OCI-LY7 (cell line): Measurements from ENCODE around the gene GPR137B. TPM values are rescaled to one million over a fixed set of nuclear protein-coding genes. Genes with fewer than 3 reads are reported as not detected.

Experiments used
- BruUV-seq: library from RNA; stranded (reverse); fragments of 400-500 nt; replicated peaks from 2 replicates; lab custom pipeline; 2021; lab: Mats Ljungman, UMichigan
- CTCF ChIA-PET: fragments of 300-600 bp; sonication (Branson Sonifier 250); formaldehyde crosslinking; loops from one replicate; lab custom pipeline; 2022; ENCODE audit warnings: antibody characterized with exemption; ENCODE audit not compliant: unreplicated experiment; lab: Charles Lee
- POLR2A ChIA-PET: fragments of 300-600 bp; sonication (Branson Sonifier 250); formaldehyde crosslinking; loops from one replicate; lab custom pipeline; 2022; ENCODE audit warnings: antibody characterized with exemption; lab: Charles Lee
- DNase-seq: peaks from one replicate; pipeline ENCODE4 v3.0.0-alpha.2; 2015; ENCODE audit warnings: low spot score
- H2AFZ ChIP-seq: fragments of 200-600 bp; sonication (generic), shearing (Covaris generic); 2 replicates; pipeline ENCODE4 v1.6.1; 2014; ENCODE audit warnings: mild to moderate bottlenecking, antibody characterized with exemption, low read length, moderate library complexity
- H3K27ac ChIP-seq: fragments of 200-600 bp; sonication (generic); 2 replicates; pipeline ENCODE4 v1.5.1; 2014; ENCODE audit warnings: mixed run types, low read depth, mild to moderate bottlenecking, moderate library complexity, low read length, inconsistent platforms; ENCODE audit not compliant: poor library complexity, severe bottlenecking
- H3K36me3 ChIP-seq: fragments of 200-600 bp; sonication (generic); 2 replicates; pipeline ENCODE4 v1.6.1; 2014; ENCODE audit warnings: mild to moderate bottlenecking, antibody characterized with exemption, low read length, moderate library complexity, mixed read lengths; ENCODE audit not compliant: insufficient read depth
- H3K4me1 ChIP-seq: fragments of 200-600 bp; sonication (generic); 2 replicates; pipeline ENCODE4 v1.5.1; 2014; ENCODE audit warnings: mild to moderate bottlenecking, low read length; ENCODE audit not compliant: insufficient read depth, poor library complexity, severe bottlenecking
- H3K4me2 ChIP-seq: fragments of 200-600 bp; sonication (generic); 2 replicates; pipeline ENCODE4 v1.6.1; 2014; ENCODE audit warnings: mild to moderate bottlenecking, low read length
- H3K4me3 ChIP-seq: fragments of 200-600 bp; sonication (generic); 2 replicates; pipeline ENCODE4 v1.5.1; 2014; ENCODE audit warnings: mild to moderate bottlenecking, low read depth, low read length; ENCODE audit not compliant: poor library complexity, severe bottlenecking
- H3K79me2 ChIP-seq: fragments of 200-600 bp; sonication (generic); 2 replicates; pipeline ENCODE4 v1.6.1; 2016; ENCODE audit warnings: low read depth, mild to moderate bottlenecking, low read length, moderate library complexity, mixed read lengths; ENCODE audit not compliant: insufficient read depth
- H3K9me2 ChIP-seq: fragments of 200-600 bp; sonication (generic); 2 replicates; pipeline ENCODE4 v1.6.1; 2016; ENCODE audit warnings: mild to moderate bottlenecking, low read length, mixed read lengths; ENCODE audit not compliant: insufficient read depth
- H3K9me3 ChIP-seq: fragments of 200-600 bp; sonication (generic); 2 replicates; pipeline ENCODE4 v1.6.1; 2014; ENCODE audit warnings: mild to moderate bottlenecking, mixed run types, low read length, mixed read lengths
- H4K20me1 ChIP-seq: fragments of 200-600 bp; sonication (generic); 2 replicates; pipeline ENCODE4 v1.6.1; 2014; ENCODE audit warnings: mild to moderate bottlenecking, antibody characterized with exemption, low read length, moderate library complexity, mixed read lengths; ENCODE audit not compliant: insufficient read depth
- EZH2phosphoT487 ChIP-seq: fragments of 200-600 bp; sonication (generic); IDR thresholded peaks from 2 replicates; pipeline ENCODE4 v1.6.1; 2018; ENCODE audit warnings: low read depth, borderline replicate concordance, mild to moderate bottlenecking, mixed run types, antibody characterized with exemption, low read length, moderate library complexity, mixed read lengths
- intact Hi-C: fragments of 100-400 bp; cut with micrococcal nuclease; formaldehyde crosslinking; loops from one replicate; pipeline ENCODE4 v1.10.0; 2022; ENCODE audit not compliant: unreplicated experiment
- total RNA-seq, 2 experiments: library from RNA; depleted of rRNA in 1 of 2; stranded (reverse); fragments of >200 nt in 1 of 2; shearing (Covaris generic) in 1 of 2; gene quantifications; 2 replicates each; pipeline ENCODE4 v1.2.3, GENCODE V29; 2014 to 2022
- TF ChIP-seq, protein P1 (sequence below): fragments of 200-600 bp; sonication (generic); conservative IDR thresholded peaks from 2 replicates; pipeline ENCODE4 v1.5.1; 2014; ENCODE audit warnings: mild to moderate bottlenecking, antibody characterized with exemption, low read length, moderate library complexity, mixed read lengths

Gene GPR137B
- total RNA-seq, 2 experiments from 2014 or later: 2.8 to 3.1 TPM

DNA sequence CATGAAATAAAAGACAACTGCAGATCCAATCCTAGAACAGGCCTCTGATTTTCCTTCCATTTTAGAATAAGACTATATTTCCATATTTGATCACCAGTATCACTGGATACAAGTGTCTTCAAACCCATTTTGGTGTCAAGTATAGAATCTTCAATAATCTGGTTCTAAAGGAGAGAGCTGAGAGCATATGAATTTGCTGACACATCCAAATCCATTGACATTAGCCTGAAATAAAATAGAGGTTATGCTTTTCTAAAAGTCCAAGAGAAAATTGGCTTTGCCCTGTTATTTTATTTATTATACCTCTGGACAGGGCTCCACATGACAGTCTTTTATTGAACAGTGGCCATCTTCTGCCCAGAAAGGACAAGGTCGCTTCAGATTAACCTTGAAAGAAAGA lies 110.8 kb downstream of the GPR137B start:
- ChIA-PET CTCF (no interaction called here), POLR2A (interaction anchor here (0.9 to 1.0 kb wide), 2 partner anchors 28 to 31 kb away, joined by 3 read pairs; no protein-coding TSS in a partner anchor)
- Histone ChIP-seq H3K4me2 (no peak overlapping the region), H3K79me2 (no peaks in the 10 kb centered on the region), H3K27ac (no peak overlapping the region), H2AFZ (no peak overlapping the region), H3K9me2 (no peaks in the 10 kb centered on the region), H4K20me1 (no peaks in the 10 kb centered on the region), H3K4me3 (no peak overlapping the region), H3K4me1 (peaks cover 9% of the 10 kb centered on the region), H3K36me3 (peaks cover 5% of the 10 kb centered on the region; the same call in 1 of the 2 replicates), H3K9me3 (peaks cover 4% of the 10 kb centered on the region; the same call in 1 of the 2 replicates)
- no TSS peak for BruUV-seq
- no peak for TF ChIP-seq EZH2phosphoT487
- TF ChIP-seq, protein P1, sequence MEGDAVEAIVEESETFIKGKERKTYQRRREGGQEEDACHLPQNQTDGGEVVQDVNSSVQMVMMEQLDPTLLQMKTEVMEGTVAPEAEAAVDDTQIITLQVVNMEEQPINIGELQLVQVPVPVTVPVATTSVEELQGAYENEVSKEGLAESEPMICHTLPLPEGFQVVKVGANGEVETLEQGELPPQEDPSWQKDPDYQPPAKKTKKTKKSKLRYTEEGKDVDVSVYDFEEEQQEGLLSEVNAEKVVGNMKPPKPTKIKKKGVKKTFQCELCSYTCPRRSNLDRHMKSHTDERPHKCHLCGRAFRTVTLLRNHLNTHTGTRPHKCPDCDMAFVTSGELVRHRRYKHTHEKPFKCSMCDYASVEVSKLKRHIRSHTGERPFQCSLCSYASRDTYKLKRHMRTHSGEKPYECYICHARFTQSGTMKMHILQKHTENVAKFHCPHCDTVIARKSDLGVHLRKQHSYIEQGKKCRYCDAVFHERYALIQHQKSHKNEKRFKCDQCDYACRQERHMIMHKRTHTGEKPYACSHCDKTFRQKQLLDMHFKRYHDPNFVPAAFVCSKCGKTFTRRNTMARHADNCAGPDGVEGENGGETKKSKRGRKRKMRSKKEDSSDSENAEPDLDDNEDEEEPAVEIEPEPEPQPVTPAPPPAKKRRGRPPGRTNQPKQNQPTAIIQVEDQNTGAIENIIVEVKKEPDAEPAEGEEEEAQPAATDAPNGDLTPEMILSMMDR: no peak
- DNase-seq: no peak
- intact Hi-C loops: no loop called here

DNA sequence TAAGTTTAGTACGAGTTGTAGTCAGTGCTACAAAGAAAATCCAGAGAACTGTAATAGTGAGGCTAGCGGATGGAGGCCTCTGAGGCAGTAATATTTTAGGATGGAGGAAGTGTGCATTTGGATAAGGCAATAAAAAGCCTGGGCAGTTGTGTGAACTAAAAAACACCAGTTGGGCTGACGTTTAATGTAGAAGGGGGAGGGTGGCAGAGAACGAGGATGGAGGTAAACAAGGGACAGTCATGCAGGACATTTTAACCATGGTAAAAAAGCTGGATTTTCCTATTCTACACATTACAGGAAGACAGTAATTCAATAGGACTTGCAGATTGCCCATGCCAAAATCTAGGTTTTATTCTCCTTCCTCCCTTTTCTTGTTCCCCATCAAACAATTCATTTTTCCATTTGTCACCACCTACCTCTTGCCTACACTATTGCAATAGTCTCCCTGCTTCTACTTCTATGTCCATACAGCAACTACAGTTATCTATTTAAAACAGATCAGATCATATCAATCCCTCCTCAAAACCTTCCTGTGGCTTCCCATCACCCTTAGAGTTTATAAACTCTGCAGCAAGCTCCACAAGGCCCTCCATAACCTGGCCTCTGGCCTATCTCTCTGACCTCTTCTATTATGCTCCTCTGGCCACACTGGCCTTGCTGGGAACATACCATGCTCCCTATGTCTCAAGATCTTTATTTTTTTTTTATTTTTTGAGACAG lies 111.7 kb downstream of the GPR137B start:
- Histone ChIP-seq H3K9me3 (peaks cover 10% of the 10 kb centered on the region; the same call in 1 of the 2 replicates), H4K20me1 (no peaks in the 10 kb centered on the region), H3K4me3 (no peak overlapping the region), H3K9me2 (no peaks in the 10 kb centered on the region), H2AFZ (no peak overlapping the region), H3K4me1 (peaks cover 9% of the 10 kb centered on the region), H3K79me2 (no peaks in the 10 kb centered on the region), H3K4me2 (no peak overlapping the region), H3K36me3 (peaks cover 5% of the 10 kb centered on the region; the same call in 1 of the 2 replicates), H3K27ac (no peak overlapping the region)
- no peak for DNase-seq
- POLR2A ChIA-PET: no interaction called here
- intact Hi-C loops: no loop called here
- CTCF ChIA-PET: no interaction called here
- BruUV-seq: no TSS peak
- TF ChIP-seq, protein P1: no peak
- TF ChIP-seq EZH2phosphoT487: no peak

DNA sequence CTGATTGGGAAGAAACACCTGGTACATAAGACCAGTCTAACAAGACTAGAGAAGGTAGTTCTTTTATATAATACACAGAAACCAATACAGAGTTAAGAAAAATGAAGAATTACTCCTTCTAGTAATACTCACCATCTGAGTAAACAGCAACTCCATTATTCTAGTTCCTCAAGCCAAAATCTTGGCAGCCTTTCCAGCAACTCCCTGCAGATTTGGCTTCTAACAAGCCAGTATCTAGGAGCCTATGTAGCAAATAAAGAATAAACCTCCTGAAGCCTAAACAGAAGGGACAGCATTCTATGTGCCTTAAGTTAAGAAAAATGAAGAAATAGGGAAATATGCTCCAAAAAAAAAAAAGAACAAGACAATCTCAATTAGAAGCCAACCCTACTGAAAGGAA lies 114.9 kb downstream of the GPR137B start:
- ChIA-PET CTCF (no interaction called here), POLR2A (interaction anchor here (0.8 kb wide), 1 partner anchor 13 kb away, joined by 3 read pairs; no protein-coding TSS in a partner anchor)
- Histone ChIP-seq H3K9me3 (peaks cover 20% of the 10 kb centered on the region; the same call in 1 of the 2 replicates), H2AFZ (no peak overlapping the region), H3K79me2 (no peaks in the 10 kb centered on the region), H3K27ac (no peak overlapping the region), H4K20me1 (no peaks in the 10 kb centered on the region), H3K4me2 (no peak overlapping the region), H3K9me2 (no peaks in the 10 kb centered on the region), H3K4me1 (peaks cover 9% of the 10 kb centered on the region), H3K36me3 (peaks cover 10% of the 10 kb centered on the region), H3K4me3 (no peak overlapping the region)
- TF ChIP-seq, protein P1: no peak
- TF ChIP-seq EZH2phosphoT487: no peak
- intact Hi-C loops: no loop called here
- no TSS peak for BruUV-seq
- DNase-seq: no peak
